GM18511 (cell line): ENCODE results near the gene SENP7.
"Not testable (repeated sequence)": the region's sequence is repeated elsewhere in the genome, so short reads cannot be mapped to it uniquely, and the experiment has no call there.

ENCODE experiments used
- ATAC-seq: cut with Tn5 transposase; IDR thresholded peaks from one replicate; pipeline ENCODE4 v1.9.1; 2021; ENCODE audit warnings: mild to moderate bottlenecking, moderate library complexity; ENCODE audit not compliant: unreplicated experiment

The SENP7 gene

DNA sequence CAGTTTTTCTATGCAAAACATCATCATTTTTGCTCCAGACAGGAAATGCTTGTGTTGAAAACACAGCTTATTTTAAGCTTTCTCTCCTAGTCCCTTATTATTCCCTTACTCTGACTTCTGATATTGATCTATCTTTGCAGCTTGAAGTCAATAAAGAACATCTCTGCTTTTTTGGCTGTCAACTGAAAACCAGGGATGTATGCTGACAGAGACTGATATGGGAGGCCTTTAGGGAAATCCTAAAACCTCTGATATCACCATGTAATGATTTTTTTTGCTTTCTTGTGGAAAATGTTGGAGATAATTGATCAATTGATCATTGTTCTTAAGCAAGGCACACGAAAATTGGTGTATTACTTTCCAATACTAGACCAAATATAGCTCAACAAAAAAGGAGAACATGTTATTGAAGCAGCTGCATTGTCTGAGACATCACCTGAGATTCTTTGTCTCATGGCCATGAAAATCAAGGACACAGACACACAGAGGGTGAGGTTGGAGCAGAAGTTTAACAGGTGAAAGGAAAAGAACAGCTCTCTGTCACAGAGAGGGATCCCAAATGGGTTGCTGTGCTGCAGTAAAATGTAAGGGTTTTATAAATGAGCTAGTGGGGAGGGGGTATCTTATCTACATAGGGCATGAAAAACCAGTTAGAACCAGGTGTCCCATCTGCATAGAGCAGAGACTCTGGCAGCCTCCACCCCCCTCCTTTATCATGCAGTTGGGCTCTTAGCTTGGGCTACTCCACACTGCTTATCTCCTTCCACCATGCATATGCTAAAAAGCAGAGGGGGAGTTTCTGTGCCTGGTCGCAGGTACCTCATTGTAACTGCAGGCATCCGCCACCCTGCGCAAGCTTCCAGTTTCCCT is 17.0 kb upstream of the SENP7 start:
- no peak for ATAC-seq

DNA sequence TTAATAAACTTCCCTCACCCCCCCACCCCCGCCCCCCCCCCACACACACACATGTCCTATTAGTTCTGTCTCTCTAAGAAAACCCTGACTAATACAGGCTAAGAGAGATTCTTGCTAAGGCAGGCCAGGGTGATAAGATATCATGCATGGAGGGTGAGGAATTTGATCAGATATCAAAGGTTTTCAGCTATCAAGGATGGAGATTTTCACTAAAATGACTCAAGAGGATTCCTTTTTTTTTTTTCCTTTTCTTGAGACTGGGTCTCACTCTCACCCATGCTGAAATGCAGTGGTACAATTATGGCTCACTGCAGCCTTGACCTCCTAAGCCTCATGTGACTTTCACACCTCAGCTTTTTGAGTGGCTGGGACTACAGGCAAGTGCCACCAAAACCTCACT is 14.9 kb upstream of the SENP7 start:
- ATAC-seq = no peak

DNA sequence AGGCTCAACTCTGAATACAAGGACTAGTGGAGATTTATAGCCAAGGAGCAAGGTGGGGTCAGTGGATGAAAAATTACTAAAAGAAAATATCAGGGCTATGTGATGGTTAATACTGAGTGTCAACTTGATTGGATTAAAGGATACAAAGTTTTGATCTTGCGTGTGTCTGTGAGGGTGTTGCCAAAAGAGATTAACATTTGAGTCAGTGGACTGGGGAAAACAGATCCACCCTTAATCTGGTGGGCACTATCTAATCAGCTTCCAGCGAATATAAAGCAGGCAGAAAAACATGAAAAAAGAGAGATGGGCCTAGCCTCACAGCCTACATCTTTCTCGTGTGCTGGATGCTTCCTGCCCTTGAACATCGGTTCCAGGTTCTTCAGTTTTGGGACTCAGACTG is 14.4 kb upstream of the SENP7 start:
- no peak for ATAC-seq

DNA sequence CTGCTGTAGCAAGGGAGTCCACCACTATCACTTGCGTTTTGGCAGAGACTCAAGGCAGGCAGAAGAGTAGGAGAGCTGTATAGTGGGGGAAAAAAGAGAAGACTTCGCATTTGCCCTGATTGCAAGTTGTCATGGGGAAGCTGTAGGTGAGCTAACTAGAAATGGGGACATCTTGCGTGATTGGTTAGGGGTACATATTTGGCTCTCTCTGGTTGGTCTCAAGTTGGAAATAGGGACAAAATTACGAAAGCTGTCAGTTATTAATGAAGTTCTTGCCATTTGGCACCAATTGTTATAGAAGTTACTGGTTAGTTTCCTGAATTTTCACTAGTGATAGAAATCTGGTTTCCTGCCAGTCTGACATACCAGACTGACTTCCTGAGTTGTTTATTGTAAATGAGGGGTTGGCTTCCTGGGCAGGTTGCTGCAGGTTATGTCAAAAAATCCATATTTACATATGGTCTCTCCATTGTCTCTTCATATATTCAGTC is 8.2 kb upstream of the SENP7 start:
- ATAC-seq = no peak

DNA sequence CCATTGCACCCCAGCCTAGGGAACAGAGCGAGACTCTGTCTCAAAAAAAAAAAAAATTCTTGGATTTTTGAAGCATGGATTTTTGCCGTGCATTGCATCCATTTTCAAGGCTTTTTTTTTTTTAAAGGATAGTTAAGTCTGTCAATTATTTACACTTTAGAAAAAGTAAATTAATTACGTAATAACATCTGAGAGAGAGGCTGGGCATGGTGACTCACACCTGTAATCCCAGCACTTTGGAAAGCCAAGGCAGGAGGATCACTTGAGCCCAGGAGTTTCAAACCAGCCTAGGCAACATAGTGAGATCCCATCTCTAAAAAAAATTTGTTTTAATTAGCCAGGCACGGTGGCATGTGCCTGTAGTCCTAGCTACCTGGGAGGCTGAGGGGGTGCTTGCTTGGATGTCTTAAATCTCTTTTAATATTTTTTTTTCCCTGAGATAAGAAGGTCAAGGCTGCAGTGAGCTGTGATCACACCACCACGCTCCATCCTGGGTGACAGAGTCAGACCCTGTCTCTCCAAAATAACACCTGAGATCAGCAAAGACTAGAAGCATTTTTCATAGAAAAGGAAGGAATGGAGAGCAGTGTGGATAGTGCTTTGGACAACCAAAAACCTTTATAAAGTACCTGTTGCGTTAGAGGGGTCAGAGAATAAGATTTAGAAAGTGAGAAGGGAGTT is 6.8 kb upstream of the SENP7 start:
- ATAC-seq = no peak

DNA sequence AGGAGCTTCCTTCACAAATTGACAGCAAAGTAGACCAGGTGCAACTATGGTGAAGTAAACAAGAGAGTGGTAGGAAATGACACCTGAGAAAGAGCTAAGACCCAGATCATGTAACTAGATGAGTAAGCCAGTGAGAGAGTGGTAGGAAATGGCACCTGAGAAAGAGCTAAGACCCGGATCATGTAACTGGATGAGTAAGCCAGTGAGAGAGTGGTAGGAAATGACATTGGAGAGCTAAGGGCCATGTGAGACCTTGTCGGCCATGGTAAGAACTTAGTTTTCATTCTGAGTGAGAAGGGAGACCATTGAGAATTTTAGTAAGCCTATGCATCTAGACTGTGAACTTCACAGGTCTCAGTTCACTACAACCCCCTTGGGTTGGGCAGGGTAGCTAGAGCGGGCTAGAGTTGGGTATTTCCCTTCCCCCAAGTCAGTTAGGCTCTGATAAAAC is 5.4 kb upstream of the SENP7 start:
- ATAC-seq = peak; percentile 98

DNA sequence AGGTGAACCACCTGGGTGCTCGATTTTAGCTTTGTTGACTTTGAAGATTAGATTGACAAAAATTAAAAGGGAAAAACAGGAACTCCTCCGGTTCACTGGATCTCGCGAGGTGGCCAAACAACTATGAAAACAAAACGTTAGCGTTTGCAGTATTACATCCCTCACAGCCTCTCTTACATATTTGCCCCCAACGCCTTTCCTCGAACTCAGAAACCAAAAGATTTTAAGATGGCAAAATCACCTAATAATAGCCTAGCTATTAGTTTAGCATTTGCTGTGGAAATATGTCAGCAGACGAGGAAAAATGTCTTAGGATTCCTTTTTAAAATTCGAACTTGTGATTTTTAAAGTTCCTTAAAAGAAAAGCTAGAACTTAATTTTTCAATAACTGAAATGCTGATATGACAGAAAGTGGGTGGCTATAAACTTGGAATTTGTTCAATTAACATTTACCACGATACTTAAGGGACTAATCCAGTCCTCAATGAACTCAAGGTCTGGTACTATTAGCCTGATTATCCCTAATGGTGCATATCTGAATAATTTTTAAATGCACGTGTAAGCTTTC is 491 bp upstream of the SENP7 start:
- peak; percentile 43 for ATAC-seq

DNA sequence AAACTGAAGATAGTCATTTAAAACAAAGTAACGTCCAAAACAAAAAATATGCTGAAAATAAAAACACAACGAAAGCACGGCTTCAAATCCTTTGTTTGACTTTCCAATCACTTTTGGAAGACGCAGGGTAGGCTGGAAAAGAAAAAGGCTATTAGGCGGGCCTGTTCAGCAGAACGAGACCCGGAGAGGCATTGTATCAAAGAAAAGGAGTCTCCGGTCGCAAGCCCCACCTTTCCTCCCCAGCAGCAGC is 691 bp downstream of the SENP7 start:
- ATAC-seq = peak; percentile 51

DNA sequence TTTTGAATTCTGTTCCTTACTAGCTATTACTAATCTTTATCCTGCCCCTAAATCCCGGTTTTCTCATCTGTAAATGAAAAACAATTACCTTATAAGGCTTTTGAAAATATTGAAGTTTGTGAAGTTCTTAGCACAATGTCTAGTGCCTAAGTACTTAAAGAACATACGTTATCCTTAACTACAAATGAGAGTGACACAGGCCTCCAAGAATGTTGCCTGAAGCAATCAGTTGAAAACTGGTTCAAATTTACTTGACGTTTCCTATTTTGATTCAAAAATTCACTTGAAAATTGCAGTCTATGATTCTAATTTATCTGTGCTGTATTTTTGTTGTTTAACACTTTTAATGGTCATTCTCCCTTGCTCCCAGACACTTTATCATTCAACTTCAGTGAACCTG is 3.2 kb downstream of the SENP7 start:
- no peak for ATAC-seq

DNA sequence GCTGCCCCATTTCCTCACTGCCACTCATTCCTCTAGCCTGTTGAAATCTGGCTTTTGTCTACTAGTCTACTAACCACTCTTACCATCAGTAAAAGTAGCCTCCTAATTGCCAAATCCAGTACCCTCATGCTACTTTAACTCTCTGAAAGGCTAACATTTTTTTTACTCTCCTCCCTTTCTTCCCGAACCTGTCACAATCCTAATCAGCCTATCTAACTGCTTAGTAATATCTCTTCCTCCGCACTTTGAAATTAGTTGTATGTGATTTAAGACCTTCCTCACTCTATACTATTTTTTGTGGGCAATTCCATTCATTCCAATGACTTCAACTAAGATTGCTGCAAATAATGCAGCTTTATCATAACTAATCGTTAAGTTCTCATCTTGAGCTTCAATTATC is 3.7 kb downstream of the SENP7 start:
- no peak for ATAC-seq

DNA sequence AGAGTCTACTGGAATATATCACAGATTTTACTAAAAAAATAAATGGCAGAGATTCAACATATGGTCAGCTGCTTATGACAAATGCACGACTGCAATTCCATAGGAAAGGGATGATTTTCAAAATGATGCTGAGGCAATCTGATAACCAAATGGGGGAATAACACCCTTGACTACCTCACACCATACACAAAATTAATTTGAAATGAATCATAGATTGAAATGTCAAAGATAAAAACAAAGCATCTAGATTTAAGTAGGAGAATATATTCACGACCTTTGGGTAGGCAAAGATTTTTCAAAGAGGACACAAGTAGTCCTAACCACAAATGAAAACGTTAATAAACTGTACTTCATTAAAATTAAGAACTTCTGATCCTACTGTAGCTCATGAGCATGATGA is 11.2 kb downstream of the SENP7 start:
- ATAC-seq = no peak

DNA sequence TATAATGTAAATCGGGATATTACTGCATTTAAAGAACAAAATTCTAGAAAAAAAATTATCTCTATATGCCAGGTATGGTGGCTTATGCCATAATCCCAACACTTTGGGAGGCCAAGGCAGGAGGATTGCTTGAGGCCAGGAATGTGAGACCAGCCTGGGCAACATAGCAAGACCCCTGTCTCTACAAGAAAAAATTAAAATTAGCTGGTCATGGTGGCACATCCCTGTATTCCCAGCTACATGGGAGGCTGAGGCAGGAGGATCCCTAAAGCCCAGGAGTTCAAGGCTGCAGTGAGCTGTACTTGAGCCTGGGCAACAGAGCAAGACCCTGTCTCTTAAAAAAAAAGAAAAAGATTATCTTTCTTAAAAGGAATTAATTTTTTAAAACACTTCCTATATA is 12.8 kb downstream of the SENP7 start:
- ATAC-seq = no peak

DNA sequence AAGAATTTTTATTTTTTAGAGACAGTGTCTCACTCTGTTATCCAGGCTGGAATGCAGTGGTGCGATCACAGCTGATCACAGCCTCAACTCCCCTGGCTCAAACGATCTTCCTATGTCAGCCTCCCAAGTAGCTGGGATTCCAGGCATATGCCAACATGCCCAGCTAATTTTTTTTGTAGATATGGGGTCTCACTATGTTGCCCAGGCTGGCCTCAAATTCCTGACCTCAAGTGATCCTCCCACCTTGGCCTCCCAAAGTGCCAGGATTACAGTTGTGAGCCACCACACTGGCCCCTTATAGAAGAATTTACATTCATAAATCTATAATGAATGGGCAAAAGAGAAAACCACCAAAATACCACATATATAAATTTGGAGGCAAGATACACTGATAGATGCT is 15.2 kb downstream of the SENP7 start:
- ATAC-seq = no peak

DNA sequence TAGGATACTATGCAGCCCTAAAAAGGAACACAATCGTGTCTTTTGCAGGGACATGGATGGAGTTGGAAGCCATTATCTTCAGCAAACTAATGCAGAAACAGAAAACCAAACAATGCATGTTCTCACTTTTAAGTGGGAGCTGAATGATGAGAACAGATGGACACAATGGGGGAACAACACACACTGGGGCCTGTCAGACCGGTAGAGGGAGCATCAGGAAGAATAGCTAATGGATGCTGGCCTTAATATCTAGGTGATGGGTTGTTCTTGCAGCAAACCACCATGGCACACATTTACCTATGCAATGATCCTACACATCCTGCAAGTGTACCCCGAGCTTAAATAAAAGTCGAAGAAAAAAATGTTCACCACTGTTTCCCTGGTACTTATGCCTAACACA is 17.5 kb downstream of the SENP7 start:
- no peak for ATAC-seq

DNA sequence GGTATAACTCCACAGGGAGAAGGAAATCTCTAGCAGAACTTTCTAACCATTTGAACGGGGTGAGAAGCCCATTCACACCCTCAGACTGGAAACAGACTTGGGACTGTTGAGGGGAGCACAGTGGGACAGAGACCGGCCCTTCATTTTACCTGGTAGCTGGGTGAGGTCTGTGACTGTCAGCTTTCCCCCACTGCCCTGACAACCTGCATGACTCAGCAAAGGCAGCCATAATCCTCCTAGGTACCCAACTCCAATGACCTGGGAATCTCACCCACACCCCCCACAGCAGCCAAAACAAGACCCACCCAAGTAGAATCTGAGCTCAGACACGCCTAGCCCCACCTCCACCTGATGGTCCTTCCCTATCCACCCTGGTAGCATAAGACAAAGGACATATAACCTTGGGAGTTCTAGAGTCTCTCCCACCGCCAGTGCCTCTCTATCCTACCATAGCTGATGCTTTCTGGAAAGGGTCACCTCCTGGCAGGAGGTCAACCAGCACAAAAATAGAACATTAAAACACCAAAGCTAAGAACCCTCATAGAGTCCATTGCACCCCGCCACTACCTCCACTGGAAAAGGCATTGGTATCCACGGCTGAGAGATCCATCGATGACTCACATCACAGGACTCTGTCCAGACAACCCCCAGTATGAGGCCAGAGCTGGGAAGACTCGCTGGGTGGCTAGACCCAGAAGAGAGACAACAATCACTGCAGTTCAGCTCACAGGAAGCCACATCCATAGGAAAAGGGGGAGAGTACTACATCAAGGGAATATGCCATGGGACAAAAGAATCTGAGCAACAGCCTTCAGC is 28.0 kb downstream of the SENP7 start:
- ATAC-seq = no peak

DNA sequence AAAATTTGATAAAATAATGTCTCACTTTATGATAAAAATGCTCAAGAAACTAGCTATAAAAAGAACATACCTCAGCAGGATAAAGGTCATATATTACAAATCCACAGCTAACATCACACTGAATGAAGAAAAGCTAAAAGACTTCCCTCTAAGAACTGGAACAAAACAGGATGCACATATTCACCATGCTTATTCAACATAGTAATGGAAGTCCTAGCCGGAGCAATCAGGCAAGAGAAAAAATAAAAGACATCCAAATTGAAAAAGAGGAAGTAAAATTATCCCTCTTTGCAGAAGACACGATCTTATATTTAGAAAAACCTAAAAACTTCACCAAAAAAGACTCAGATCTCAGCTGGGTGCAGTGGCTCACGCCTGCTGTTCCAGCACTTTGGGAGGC is 34.0 kb downstream of the SENP7 start:
- ATAC-seq = no peak

DNA sequence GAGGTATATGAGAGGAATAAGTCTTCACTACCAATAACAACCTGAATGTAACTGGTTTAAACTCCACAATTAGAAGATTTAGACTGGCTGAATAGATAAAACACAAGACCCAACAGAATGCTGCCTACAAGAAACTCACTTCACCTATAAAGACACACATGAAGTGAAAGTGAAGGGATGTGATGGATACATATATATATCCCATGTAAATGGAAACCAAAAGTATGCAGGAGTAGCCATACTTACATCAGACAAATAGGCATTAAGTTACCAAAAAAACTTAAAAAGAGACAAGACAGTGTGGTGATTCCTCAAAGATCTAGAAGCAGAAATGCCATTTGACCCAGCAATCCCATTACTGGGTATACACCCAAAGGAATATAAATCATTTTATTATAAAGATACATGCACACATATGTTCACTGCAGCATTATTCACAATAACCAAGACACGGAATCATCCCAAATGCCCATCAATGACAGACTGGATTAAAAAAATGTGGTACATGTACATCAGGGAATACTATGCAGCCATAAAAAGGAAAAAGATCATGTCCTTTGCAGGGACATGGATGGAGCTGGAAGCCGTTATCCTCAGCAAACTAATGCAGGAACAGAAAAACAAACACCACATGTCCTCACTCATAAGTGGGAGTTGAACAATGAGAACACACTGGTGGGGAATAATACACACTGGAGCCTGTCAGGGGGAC is 38.0 kb downstream of the SENP7 start:
- not testable (repeated sequence) for ATAC-seq

DNA sequence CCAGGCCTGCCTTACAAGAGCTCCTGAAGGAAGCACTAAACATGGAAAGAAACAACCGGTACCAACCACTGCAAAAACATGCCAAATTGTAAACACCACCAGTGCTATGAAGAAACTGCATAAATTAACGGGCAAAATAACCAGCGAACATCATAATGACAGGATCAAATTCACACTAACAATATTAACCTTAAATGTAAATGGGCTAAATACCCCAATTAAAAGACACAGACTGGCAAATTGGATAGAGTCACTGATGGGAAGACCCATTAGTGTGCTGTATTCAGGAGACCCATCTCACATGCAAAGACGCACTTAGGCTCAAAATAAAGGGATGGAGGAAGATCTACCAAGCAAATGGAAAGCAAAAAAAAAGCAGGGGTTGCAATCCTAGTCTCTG is 44.3 kb downstream of the SENP7 start:
- not testable (repeated sequence) for ATAC-seq

DNA sequence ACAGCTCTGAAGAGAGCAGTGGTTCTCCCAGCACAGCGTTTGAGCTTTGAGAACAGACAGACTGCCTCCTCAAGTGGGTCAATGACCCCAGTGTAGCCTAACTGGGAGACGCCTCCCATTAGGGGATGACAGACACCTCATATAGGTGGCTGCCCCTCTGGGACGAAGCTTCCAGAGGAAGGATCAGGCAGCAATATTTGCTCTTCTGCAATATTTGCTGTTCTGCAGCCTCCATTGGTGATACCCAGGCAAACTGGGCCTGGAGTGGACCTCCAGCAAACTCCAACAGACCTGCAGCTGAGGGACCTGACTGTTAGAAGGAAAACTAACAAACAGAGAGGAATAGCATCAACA is 45.7 kb downstream of the SENP7 start:
- ATAC-seq = not testable (repeated sequence)

DNA sequence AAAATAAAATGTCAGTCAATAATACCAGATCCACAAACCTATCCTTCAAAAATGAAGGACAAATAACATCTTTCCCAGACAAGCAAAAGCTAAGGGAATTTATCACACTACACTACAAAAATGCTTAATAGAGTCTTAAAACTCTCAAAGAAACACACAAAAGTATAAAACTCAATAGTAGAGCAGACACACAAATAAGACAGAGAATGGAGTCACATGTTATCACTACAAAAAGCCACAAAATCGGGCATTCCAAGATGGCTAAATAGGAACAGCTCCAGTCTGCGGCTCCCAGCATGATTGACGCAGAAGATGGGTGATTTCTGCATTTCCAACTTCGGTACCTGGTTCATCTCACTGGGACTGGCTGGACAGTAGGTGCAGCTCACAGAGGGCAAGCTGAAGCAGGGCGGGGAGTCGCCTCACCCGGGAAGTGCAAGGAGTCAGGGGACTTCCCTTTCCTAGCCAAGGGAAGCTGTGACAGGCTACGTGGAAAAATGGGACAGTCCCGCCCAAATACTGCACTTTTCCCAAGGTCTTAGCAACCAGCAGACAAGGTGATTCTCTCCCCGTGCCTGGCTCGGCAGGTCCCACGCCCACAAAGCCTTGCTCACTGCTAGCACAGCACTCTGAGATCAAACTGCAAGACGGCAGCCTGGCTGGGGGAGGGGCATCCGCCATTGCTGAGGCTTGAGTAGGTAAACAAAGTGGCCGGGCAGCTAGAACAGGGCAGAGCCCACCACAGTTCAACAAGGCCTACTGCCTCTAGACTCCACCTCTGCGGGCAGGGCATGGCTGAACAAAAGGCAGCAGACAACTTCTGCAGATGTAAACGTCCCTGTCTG is 46.3 kb downstream of the SENP7 start:
- ATAC-seq = no peak
